HepG2 (cell line): ENCODE results near the gene OGFR. TPM values are rescaled to one million over a fixed set of nuclear protein-coding genes. Genes with fewer than 3 reads are reported as not detected.

Experiments
- AFF4 ChIP-seq: sonication (generic); formaldehyde crosslinking; IDR thresholded peaks from 2 replicates; pipeline ENCODE4 v1.4.0; 2020; ENCODE audit warnings: missing genetic modification reagents
- CSRNP2 ChIP-seq: sonication (generic); formaldehyde crosslinking; conservative IDR thresholded peaks from 2 replicates; pipeline ENCODE4 v1.8.0; 2022; ENCODE audit warnings: low read depth, missing genetic modification reagents
- ELF4 ChIP-seq: sonication (generic); formaldehyde crosslinking; IDR thresholded peaks from 2 replicates; pipeline ENCODE4 v1.5.0; 2020; ENCODE audit warnings: missing genetic modification reagents, mild to moderate bottlenecking, moderate library complexity, borderline replicate concordance
- HMGXB4 ChIP-seq, 2 experiments: sonication (generic) in 1 of 2; formaldehyde crosslinking in 1 of 2; IDR thresholded peaks; 2 replicates each; pipeline versions ENCODE4 v1.4.0 to v1.6.1; 2018 to 2020; ENCODE audit warnings: missing genetic modification reagents in 2 of 2, borderline replicate concordance in 1 of 2, low read depth in 1 of 2, mild to moderate bottlenecking in 1 of 2, missing biosample characterization in 1 of 2
- HNRNPK ChIP-seq: fragments of 200-400 bp; formaldehyde crosslinking; IDR thresholded peaks from 2 replicates; pipeline ENCODE4 v1.6.1; 2018; ENCODE audit warnings: low read length, low read depth, moderate library complexity, mild to moderate bottlenecking; ENCODE audit not compliant: poor library complexity, severe bottlenecking
- MBNL3 ChIP-seq: fragments of 250-450 bp; sonication (Bioruptor Pico); conservative IDR thresholded peaks from 2 replicates; pipeline ENCODE4 v1.8.0; 2022; ENCODE audit warnings: mild to moderate bottlenecking, inconsistent platforms
- MLXIP ChIP-seq: sonication (generic); formaldehyde crosslinking; IDR thresholded peaks from 2 replicates; pipeline ENCODE4 v1.9.0; 2021; ENCODE audit warnings: missing genetic modification reagents, borderline replicate concordance
- PTBP1 ChIP-seq: fragments of 200-400 bp; formaldehyde crosslinking; IDR thresholded peaks from 2 replicates; pipeline ENCODE4 v1.6.1; 2018; ENCODE audit warnings: low read length, low read depth; ENCODE audit not compliant: poor library complexity, severe bottlenecking
- SALL1 ChIP-seq: sonication (generic); formaldehyde crosslinking; IDR thresholded peaks from 2 replicates; pipeline ENCODE4 v1.8.0; 2022; ENCODE audit warnings: mild to moderate bottlenecking, missing genetic modification reagents
- TBX3 ChIP-seq: fragments of 450-650 bp; IDR thresholded peaks from 2 replicates; pipeline ENCODE4 v1.6.1; 2017; ENCODE audit warnings: antibody characterized with exemption, mild to moderate bottlenecking, inconsistent platforms, borderline replicate concordance
- XRCC5 ChIP-seq: fragments of 200-400 bp; formaldehyde crosslinking; optimal IDR thresholded peaks from 2 replicates; pipeline ENCODE3; 2017; ENCODE audit warnings: mild to moderate bottlenecking, low read length
- ZBTB37 ChIP-seq: sonication (generic); formaldehyde crosslinking; IDR thresholded peaks from 2 replicates; pipeline ENCODE4 v1.4.0; 2020; ENCODE audit warnings: mild to moderate bottlenecking, missing genetic modification reagents
- ZNF446 ChIP-seq: sonication (generic); formaldehyde crosslinking; IDR thresholded peaks from 2 replicates; pipeline ENCODE4 v1.5.0; 2020; ENCODE audit warnings: mild to moderate bottlenecking, missing genetic modification reagents
- ZNF468 ChIP-seq: sonication (generic); formaldehyde crosslinking; IDR thresholded peaks from 2 replicates; pipeline ENCODE4 v1.8.0; 2022; ENCODE audit warnings: mild to moderate bottlenecking, moderate library complexity, missing genetic modification reagents
- ZNF510 ChIP-seq: sonication (generic); formaldehyde crosslinking; IDR thresholded peaks from 2 replicates; pipeline ENCODE4 v1.4.0; 2020; ENCODE audit warnings: low read depth, mild to moderate bottlenecking, missing genetic modification reagents
- ZNF557 ChIP-seq: sonication (generic); formaldehyde crosslinking; IDR thresholded peaks from 2 replicates; pipeline ENCODE4 v1.4.0; 2020; ENCODE audit warnings: missing genetic modification reagents
- polyA plus RNA-seq, 8 experiments: library from polyadenylated mRNA; depleted of rRNA in 3 of 8; stranded (reverse) in 7 of 8; unstranded in 1 of 8; fragments of >200 nt; fragmentation: Illumina TruSeq in 4 of 8; extraction: Trizol in 4 of 8; gene quantifications; 2 replicates each; pipeline versions ENCODE4 v1.2.1 to v1.2.3, GENCODE V29; 2011 to 2016; ENCODE audit warnings: low read depth in 4 of 8, missing spikeins in 1 of 8, mixed read lengths in 1 of 8; ENCODE audit not compliant: insufficient read depth in 1 of 8
- total RNA-seq, 5 experiments: library from RNA; depleted of rRNA; stranded (reverse); fragments of >200 nt; fragmentation: Illumina TruSeq; extraction: Trizol; gene quantifications; 2 replicates each; pipeline ENCODE4 v1.2.3, GENCODE V29; 2016; ENCODE audit warnings: low read depth in 1 of 5

OGFR gene
- total and polyA plus RNA-seq, 2 of the 13 experiments (the other 11 are each of a cell fraction or from before 2014, with no cell fraction given), result 47.7 to 81.8 TPM

GRCh38 chr20:62805711-62806382 is 1.2 kb downstream of the OGFR start (continued):
- peak; percentile 74 for TF ChIP-seq AFF4
- TF ChIP-seq ZNF446 (CRISPR knock-in tag), result peak; percentile 42; the same call in 1 of the 2 replicates
- 0 out of 2 replicates have a peak, but pooled peaks have one; percentile 77 for TF ChIP-seq MLXIP
- peak; percentile 92; the same call in 1 of the 2 replicates for TF ChIP-seq ZNF510 (CRISPR knock-in tag)
- peak; percentile 47 for TF ChIP-seq HNRNPK
- no peak for TF ChIP-seq ZNF468 (CRISPR knock-in tag)
- TF ChIP-seq TBX3, result peak; percentile 26; the same call in 1 of the 2 replicates
- peak; percentile 2; the same call in 1 of the 2 replicates for TF ChIP-seq ZNF557 (CRISPR knock-in tag)
- no peak for TF ChIP-seq CSRNP2 (CRISPR knock-in tag)
- peak; percentile 84 for TF ChIP-seq SALL1 (CRISPR knock-in tag)
- TF ChIP-seq PTBP1, result peak; percentile 91
- no peak for TF ChIP-seq MBNL3 (CRISPR knock-in tag)
- peak; percentile 94 to 95 for TF ChIP-seq HMGXB4 (CRISPR knock-in tag; IDR thresholded peaks at IDR 0.05; ENCODE audit: borderline replicate concordance in 1 of 2, low read depth in 1 of 2)
- TF ChIP-seq XRCC5, result peak; percentile 56
- TF ChIP-seq ZBTB37 (CRISPR knock-in tag), result peak; percentile 56
- TF ChIP-seq ELF4, result no peak
